Measurements from ENCODE around the gene GTF3C6.
"Not testable (repeated sequence)": the region's sequence is repeated elsewhere in the genome, so short reads cannot be mapped to it uniquely, and the experiment has no call there.

Gene GTF3C6

DNA sequence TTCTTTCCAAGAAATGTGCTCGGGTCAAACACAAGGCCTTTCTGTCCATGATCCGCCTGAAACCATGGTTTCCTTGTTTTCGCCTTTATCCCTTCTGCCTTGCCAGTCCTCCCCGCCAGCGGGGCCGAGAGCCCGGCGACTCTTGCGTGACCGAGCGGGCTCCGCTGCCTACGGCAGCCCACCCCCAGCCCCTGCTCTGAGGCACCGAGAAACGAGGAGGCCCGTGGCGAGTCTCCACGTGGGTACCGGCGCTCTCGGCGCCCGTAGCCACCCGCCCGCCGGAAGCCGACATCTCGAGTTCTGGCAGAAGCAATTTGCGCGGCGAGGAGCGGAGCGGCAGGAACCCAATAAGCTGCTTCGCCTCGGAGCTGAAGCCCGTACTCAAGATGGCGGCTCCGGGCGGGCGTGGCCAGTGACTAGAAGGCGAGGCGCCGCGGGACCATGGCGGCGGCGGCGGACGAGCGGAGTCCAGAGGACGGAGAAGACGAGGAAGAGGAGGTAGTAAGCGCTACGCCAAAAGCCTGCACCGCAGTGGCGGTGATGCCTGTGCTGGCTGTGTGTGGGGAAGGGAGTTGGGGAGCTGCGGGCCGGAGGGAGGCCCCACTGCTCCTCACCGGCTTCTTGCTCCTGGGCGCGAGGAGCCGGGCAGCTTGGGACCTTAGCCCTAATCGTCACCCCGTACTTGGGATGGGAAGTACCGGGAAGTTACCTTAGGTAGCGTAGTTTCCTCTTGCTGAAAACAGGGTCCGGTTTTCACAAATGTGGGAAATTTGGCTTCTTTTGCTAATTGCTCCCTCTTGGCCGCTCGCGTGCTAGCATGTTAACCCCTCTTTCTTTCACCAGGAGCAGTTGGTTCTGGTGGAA is at the start of gene GTF3C6:
Gene GTF3C6, plus strand, starts transcription at position 378 of the 864 bp plus-strand sequence. Its CDS starts 64 bp downstream, at position 442.
- peak; percentile 90 for DNase-seq

GRCh38 chr6:110930781-110931180 is 27.7 kb upstream of the GTF3C6 start:
- no peak for DNase-seq

GRCh38 chr6:110933912-110934311 is 24.6 kb upstream of the GTF3C6 start:
- DNase-seq, result no peak

- DNase-seq, result no peak
Measured at GRCh38 chr6:110934381-110934898, 24.1 kb upstream of the GTF3C6 start.

DNA sequence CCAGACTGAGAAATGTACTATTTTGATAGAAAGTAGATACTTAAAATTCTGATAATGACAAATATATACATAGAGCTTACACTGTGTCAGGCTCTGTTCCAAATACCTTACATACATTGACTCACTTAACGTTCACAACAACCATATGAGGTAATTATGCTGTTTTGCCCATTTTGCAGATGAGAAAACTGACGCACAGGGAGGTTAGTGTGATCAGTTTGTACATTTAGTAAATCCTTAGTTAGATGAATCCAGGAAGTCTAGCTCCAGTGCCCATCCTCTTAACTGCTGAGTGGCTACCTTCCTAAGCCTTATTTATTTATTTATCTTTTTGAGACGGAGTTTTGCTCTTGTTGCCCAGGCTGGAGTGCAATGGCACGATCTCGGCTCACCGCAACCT is 23.3 kb upstream of the GTF3C6 start:
- DNase-seq, result no peak

GRCh38 chr6:110938171-110938570 is 20.3 kb upstream of the GTF3C6 start:
- no peak for DNase-seq

DNA sequence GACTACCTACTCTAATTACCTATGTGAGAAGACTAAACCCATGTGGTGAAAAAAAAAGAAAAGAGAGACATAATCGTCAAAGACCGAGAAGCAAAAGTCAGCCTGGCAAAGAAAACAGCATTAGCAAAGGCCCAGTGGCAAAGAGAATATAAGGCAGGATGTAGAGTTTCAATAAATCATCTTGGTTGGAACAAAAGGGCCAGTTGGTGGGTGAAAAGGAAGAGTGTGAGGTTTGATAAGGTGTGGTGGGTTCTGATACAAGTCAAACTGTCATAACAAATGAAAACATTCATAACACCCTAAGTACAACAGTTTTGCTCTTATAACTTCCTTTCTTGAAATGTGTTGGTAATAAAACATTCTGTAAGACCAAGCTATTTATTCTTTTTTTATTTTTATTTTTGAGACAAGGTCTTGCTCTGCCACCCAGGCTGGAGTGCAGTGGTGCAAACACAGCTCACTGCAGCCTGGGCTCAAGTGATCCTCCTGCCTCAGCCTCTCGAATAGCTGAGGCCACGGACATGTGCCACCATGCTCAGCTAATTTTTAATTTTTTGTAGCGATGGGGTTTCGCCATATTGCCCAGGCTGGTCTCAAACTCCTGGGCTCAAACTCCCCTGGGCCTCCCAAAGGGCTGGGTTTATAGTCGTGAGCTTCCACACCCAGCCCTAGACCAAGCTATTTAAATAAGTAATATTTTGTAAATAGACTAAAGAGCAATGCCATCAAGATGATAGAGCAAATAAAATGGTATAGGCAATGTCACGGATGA is 18.9 kb upstream of the GTF3C6 start:
- no peak for DNase-seq

- DNase-seq, result no peak
Measured at GRCh38 chr6:110944681-110945151, 13.8 kb upstream of the GTF3C6 start.

- no peak for DNase-seq
Measured at GRCh38 chr6:110946498-110946897, 12.0 kb upstream of the GTF3C6 start.

DNA sequence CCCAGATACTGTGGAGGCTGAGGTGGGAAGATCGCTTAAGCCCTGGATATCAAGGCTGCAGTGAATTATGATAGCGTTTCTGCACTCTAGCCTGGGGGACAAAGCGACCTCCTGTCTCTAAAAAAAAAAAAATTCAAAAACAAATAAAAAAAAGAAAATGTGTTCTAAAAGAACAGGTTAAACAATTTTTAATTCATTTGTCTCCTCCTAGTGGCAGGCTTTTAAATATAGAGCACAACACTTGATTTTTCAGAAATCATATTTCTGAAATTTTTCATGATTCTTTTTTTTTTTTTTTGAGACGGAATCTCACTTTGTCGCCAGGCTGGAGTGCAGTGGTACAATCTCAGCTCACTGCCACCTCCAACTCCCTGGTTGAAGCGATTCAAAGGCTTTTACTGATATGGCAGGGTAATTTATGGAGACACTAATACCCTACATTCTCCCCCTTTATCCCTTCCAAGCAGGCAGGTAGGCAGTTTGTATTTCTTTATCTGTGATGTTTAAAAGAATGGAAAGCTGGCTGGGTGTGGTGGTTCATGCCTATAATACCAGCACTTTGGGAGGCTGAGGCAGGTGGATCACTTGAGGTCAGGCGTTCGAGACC is 8.7 kb upstream of the GTF3C6 start:
- DNase-seq, result no peak

DNA sequence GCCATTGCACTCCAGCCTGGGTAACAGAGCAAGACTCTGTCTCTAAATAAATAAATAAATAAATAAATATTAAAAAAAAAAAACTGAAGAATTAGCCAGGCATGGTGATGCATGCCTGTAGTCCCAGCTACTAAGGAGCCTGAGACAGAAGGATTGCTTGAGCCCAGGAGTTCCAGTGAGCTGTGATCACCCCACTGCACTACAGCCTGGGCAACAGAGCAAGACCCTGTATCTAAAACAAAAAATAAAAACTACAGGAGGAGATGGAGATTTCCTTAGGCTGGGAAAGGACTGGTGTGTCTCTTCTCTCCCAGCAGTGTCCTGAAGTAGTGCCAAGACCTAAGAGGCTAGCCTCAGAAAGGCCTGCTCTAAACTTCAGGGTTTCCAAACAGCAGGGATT is 8.1 kb upstream of the GTF3C6 start:
- DNase-seq, result no peak

- no peak for DNase-seq
Measured at GRCh38 chr6:110951008-110951407, 7.5 kb upstream of the GTF3C6 start.

DNA sequence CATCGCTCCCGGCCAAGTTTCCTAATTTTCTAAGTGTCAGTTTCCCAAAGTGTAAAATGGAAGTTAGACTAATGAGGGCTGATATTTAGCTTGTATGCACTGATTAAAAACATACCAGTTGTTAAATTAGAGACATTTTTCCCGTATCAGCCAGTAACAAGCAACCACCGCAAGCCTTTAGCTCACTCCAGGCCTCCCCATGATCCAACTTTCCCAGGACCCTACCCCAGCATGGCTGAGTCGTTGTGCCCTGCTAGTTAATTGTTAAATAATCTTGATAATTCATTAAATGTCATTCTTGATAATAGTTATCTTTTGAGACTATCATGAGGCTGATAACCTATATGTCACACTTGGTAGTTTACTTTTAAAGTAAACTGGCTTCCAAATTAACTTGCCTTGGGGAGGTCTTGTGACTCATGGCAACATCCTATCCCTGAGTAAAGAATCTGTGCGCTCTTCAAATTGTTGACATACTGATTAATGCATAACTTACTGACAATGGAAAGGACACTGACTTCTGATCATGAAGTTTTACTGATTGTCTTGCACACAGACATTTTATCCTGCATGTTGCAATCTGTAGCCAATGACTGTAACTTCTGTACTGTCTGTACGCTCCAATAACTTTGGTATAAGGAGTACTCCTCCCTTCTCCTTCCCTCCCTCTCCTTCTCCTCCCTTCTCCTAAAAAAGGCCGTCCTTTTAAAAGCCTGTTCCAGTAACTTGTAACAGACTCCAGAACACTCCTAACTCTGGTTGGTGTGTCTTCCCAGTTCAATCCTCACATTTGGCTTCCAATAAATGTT is 6.3 kb upstream of the GTF3C6 start:
- no peak for DNase-seq

DNA sequence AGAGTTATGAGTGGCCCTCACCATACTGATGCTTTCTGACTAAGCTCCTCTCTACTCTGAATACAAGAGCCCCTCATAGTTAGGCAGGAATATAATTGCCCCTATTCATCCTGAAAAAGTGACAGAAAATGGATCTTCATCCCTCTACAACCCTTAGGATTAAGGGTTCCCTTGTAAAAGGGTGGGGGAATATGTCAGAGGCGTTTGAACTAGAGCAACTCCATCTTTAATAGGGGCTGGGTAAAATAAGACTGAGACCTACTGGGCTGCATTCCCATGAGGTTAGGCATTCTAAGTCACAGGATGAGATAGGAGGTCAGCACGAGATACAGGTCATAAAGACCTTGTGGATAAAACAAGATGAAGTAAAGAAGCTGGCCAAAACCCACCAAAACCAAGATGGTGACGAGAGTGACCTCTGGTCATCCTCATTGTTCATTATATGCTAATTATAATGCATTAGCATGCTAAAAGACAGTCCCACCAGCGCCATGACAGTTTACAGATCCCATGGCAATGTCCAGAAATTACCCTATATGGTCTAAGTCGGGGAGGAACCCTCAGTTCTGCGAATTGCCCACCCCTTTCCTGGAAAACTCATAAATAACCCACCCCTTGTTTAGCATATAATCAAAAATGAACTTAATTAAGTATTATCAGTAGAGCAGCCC is 4.7 kb upstream of the GTF3C6 start:
- DNase-seq, result no peak

- no peak for DNase-seq
Measured at GRCh38 chr6:110960014-110960390, 1.5 kb downstream of the GTF3C6 start.

- DNase-seq, result not testable (repeated sequence)
Measured at GRCh38 chr6:110962636-110963035, 4.1 kb downstream of the GTF3C6 start.

DNA sequence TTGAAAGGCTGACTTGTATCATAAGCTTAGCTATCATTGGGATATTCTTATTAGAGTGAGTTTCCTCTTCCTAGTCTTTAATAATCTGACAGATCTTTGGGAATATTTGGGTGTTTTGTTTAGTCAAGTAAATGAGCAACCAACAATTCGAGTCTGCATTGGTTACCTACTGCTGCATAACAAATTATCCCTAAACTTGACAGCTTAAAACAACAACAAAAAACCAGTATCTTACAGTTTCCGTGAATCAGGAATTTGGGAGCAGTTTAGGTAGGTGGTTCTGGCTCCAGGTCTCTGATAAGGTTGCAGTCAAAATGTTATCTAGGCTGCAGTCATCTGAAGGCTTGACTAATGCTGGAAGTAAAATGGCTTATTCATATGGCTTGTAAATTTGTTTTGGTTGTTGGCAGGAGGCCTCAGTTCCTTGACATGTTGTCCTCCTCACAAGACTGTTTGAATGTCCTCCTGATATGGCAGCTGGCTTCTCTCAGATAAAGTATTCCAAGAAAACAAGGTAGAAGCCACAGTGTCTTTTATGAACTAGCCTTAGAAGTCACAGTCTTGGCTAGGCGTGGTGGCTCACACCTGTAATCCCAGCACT is 7.2 kb downstream of the GTF3C6 start:
- no peak for DNase-seq

- DNase-seq, result not testable (repeated sequence)
Measured at GRCh38 chr6:110968661-110969060, 10.2 kb downstream of the GTF3C6 start.

DNA sequence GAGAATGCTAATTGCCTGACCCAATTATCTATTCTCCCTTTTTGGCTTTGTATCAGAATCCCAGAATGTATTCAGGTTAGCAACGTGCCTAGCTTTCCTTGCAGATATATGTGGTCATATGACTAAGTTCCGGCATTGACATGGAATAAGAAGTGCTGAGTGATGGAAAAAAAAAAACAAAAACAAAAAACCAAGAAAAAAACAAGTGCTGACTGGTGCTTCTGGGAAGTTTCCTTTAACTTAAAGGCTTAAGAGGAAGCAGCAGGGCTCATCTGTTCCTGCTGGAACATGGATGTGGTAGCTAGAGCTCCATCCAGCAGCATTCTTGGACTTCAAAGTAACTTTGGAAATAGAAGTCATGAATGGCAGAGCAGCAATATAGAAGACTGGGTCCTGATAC is 13.0 kb downstream of the GTF3C6 start:
- DNase-seq, result no peak

DNA sequence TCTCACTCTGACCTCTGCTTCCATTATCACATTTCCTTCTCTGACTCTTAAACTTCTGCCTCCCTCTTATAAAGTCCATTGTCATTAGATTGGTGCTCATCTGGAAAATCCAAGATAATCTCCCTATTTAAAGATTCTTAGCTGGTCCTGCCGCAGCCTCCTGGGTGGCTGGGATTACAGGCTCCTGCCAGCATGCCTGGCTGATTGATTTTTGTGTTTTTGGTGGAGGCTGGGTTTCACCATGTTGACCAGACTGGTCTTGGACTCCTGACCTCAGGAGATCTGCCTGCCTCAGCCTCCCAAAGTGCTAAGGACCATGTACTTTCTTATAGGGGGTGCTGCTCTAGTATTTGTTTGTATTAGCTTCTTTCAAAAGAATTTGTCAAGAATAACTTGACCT is 18.1 kb downstream of the GTF3C6 start:
- no peak for DNase-seq

- no peak for DNase-seq
Measured at GRCh38 chr6:110979565-110980101, 21.1 kb downstream of the GTF3C6 start.

Measured in activated gamma-delta T cell treated with Interleukin-2 at 50 U/mL for 16 hours (primary cell).